Measurements from ENCODE around the gene SMYD2. TPM values are rescaled to one million over a fixed set of nuclear protein-coding genes. Genes with fewer than 3 reads are reported as not detected.

The SMYD2 gene
- total RNA-seq, 1 donor from 2014 or later: 63.2 TPM

DNA sequence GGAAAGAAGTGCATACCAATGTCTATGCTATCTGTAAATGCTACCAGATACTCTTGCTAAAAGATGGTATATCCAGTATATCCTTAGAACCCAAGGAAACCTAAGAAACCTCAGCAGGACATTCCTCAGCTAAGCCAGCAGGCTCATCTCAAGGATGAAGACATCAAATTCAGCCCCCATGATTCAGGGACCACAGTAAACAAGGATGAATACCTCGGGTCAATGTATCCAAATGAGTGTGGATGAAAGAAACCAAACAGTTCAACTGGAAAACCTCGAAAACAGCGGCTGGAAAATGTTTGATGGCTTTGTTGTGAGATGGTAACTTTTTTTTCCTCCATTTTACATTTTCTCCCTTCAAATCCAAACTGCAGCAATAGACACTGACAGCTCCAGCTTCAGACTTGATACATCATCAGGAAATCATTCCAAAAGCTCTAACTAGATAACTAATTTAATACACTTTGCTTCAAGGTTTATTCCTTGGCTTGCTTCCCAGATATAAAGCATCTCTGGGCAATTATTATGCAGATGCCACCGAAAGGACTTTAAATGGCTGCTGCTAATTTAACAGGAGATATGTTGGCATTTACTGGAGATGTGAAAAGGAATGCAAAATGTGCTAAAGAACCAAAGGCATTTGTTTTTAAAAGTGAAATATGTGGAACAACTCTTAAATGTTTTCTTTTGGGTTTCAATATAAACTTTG is 73.6 kb downstream of the SMYD2 start:
- no peaks in the 10 kb centered on the region for H3K9me3 ChIP-seq (ENCODE audit: control insufficient read depth in 3 of 3, low read length in 3 of 3)
- H3K9ac ChIP-seq (ENCODE audit: low read depth in 1 of 3, low read length in 3 of 3): no peak overlapping the region
- no peaks in the 10 kb centered on the region for H3K27me3 ChIP-seq (ENCODE audit: control insufficient read depth in 3 of 3, insufficient read depth in 3 of 3, low read length in 3 of 3)
- no peak overlapping the region for H3K27ac ChIP-seq (ENCODE audit: low read depth, low read length)
- no peak overlapping the region for H3K4me3 ChIP-seq (ENCODE audit: low read length in 3 of 3)
- H3K36me3 ChIP-seq (ENCODE audit: control insufficient read depth in 3 of 3, insufficient read depth in 3 of 3, low read length in 3 of 3): peaks cover 12 to 28% (median 25%) of the 10 kb centered on the region in 3 donors
- peaks cover 2 to 9% (median 8%) of the 10 kb centered on the region in 3 donors for H3K4me1 ChIP-seq (ENCODE audit: control insufficient read depth in 3 of 3, insufficient read depth in 3 of 3, low read length in 3 of 3)

DNA sequence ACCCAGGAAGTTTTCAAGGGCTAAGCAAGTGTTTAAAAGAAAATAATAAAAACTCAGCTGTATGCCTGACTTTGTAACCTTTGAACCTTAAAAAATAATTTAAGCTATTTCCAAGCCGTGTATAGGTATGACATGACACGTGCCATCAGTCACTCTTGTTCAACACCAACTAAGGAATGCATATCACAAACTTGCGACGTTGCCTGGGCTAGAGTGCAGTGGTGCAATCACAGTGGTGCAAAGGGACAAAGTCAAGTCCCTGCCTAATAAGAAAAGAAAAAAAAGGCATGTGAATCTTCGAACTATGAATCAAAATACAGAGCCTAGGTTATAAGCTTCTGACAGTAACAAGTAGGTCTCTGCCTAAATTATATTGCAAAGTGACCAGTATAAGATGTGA is 79.2 kb downstream of the SMYD2 start:
- Histone ChIP-seq H3K9me3 (ENCODE audit: control insufficient read depth in 3 of 3, low read length in 3 of 3) (no peaks in the 10 kb centered on the region), H3K27me3 (ENCODE audit: control insufficient read depth in 3 of 3, insufficient read depth in 3 of 3, low read length in 3 of 3) (no peaks in the 10 kb centered on the region), H3K9ac (ENCODE audit: low read depth in 1 of 3, low read length in 3 of 3) (no peak overlapping the region), H3K27ac (ENCODE audit: low read depth, low read length) (no peak overlapping the region), H3K4me1 (ENCODE audit: control insufficient read depth in 3 of 3, insufficient read depth in 3 of 3, low read length in 3 of 3) (peaks cover 21 to 38% (median 34%) of the 10 kb centered on the region in 3 donors), H3K36me3 (ENCODE audit: control insufficient read depth in 3 of 3, insufficient read depth in 3 of 3, low read length in 3 of 3) (peaks cover 15 to 36% (median 25%) of the 10 kb centered on the region in 3 donors), H3K4me3 (ENCODE audit: low read length in 3 of 3) (no peak overlapping the region)

GRCh38 chr1:214360525-214361164 is 79.7 kb downstream of the SMYD2 start:
- peaks cover 15 to 31% (median 23%) of the 10 kb centered on the region in 3 donors for H3K36me3 ChIP-seq (ENCODE audit: control insufficient read depth in 3 of 3, insufficient read depth in 3 of 3, low read length in 3 of 3)
- H3K4me1 ChIP-seq (ENCODE audit: control insufficient read depth in 3 of 3, insufficient read depth in 3 of 3, low read length in 3 of 3): peaks cover 21 to 40% (median 34%) of the 10 kb centered on the region in 3 donors
- H3K9ac ChIP-seq (ENCODE audit: low read depth in 1 of 3, low read length in 3 of 3): no peak overlapping the region
- H3K9me3 ChIP-seq (ENCODE audit: control insufficient read depth in 3 of 3, low read length in 3 of 3): no peaks in the 10 kb centered on the region
- no peak overlapping the region for H3K4me3 ChIP-seq (ENCODE audit: low read length in 3 of 3)
- H3K27me3 ChIP-seq (ENCODE audit: control insufficient read depth in 3 of 3, insufficient read depth in 3 of 3, low read length in 3 of 3): no peaks in the 10 kb centered on the region
- H3K27ac ChIP-seq (ENCODE audit: low read depth, low read length): peak overlapping the region; percentile 80

GRCh38 chr1:214361636-214362035 is 80.7 kb downstream of the SMYD2 start:
- Histone ChIP-seq H3K9ac (ENCODE audit: low read depth in 1 of 3, low read length in 3 of 3) (no peak overlapping the region), H3K4me3 (ENCODE audit: low read length in 3 of 3) (peak overlapping the region in 1 of 3 donors; percentile 35), H3K9me3 (ENCODE audit: control insufficient read depth in 3 of 3, low read length in 3 of 3) (no peaks in the 10 kb centered on the region), H3K36me3 (ENCODE audit: control insufficient read depth in 3 of 3, insufficient read depth in 3 of 3, low read length in 3 of 3) (peaks cover 10 to 29% (median 18%) of the 10 kb centered on the region in 3 donors), H3K27me3 (ENCODE audit: control insufficient read depth in 3 of 3, insufficient read depth in 3 of 3, low read length in 3 of 3) (no peaks in the 10 kb centered on the region), H3K27ac (ENCODE audit: low read depth, low read length) (peak overlapping the region; percentile 80), H3K4me1 (ENCODE audit: control insufficient read depth in 3 of 3, insufficient read depth in 3 of 3, low read length in 3 of 3) (peaks cover 21 to 40% (median 34%) of the 10 kb centered on the region in 3 donors)

- Histone ChIP-seq H3K9ac (ENCODE audit: low read depth in 1 of 3, low read length in 3 of 3) (peak overlapping the region in 1 of 3 donors; percentile 54), H3K4me3 (ENCODE audit: low read length in 3 of 3) (peak overlapping the region in 2 of 3 donors; percentile 19 to 41), H3K27ac (ENCODE audit: low read depth, low read length) (peak overlapping the region; percentile 80), H3K27me3 (ENCODE audit: control insufficient read depth in 3 of 3, insufficient read depth in 3 of 3, low read length in 3 of 3) (no peaks in the 10 kb centered on the region), H3K36me3 (ENCODE audit: control insufficient read depth in 3 of 3, insufficient read depth in 3 of 3, low read length in 3 of 3) (peaks cover 6 to 23% (median 11%) of the 10 kb centered on the region in 3 donors), H3K4me1 (ENCODE audit: control insufficient read depth in 3 of 3, insufficient read depth in 3 of 3, low read length in 3 of 3) (peaks cover 21 to 40% (median 34%) of the 10 kb centered on the region in 3 donors), H3K9me3 (ENCODE audit: control insufficient read depth in 3 of 3, low read length in 3 of 3) (no peaks in the 10 kb centered on the region)
Measured at GRCh38 chr1:214362188-214362882, 81.4 kb downstream of the SMYD2 start.

DNA sequence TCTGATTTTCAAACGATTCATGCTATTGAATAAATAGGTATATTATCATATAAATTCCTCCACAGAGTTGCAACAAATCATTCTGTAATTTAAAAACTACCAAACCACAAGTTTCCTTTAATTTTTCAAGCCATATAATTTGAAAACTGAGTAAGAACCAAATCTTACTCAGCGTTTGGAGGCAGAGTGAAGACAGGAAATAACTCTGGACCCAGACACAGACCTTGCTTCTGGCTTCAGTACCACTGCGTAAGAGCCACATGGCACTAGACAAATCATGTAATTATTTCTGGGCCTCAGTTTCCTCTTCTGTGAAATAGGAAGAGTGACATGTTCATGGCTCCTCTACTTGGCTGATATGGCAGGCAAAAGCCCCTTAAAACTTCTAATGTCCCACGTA is 82.4 kb downstream of the SMYD2 start:
- peaks cover 21 to 40% (median 34%) of the 10 kb centered on the region in 3 donors for H3K4me1 ChIP-seq (ENCODE audit: control insufficient read depth in 3 of 3, insufficient read depth in 3 of 3, low read length in 3 of 3)

DNA sequence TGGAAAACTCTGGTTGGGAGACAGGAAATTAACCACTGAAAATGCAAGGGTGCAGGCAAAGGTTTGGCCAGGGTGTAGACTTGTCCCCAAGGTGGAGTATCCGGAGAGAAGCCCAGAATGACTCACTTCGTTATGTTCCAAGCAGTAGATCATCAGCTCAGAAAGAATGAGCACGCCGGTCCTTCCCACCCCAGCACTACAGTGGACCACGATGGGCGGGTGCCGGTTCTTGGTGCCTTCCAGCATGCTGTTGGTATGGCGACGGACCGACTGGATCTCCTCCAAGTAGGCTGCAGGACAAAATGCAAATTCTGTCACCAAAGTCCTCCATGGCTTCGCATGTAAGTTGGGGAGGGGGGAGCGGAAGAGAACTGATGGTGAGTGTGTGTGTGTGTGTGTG is 83.4 kb downstream of the SMYD2 start:
- peaks cover 21 to 40% (median 34%) of the 10 kb centered on the region in 3 donors for H3K4me1 ChIP-seq (ENCODE audit: control insufficient read depth in 3 of 3, insufficient read depth in 3 of 3, low read length in 3 of 3)

More for the DNA sequence above, 82.4 kb downstream of the SMYD2 start:
- H3K27me3 ChIP-seq (ENCODE audit: control insufficient read depth in 3 of 3, insufficient read depth in 3 of 3, low read length in 3 of 3): no peaks in the 10 kb centered on the region
- no peak overlapping the region for H3K4me3 ChIP-seq (ENCODE audit: low read length in 3 of 3)
- H3K36me3 ChIP-seq (ENCODE audit: control insufficient read depth in 3 of 3, insufficient read depth in 3 of 3, low read length in 3 of 3): peaks cover 7 to 19% (median 8%) of the 10 kb centered on the region in 3 donors
- H3K9ac ChIP-seq (ENCODE audit: low read depth in 1 of 3, low read length in 3 of 3): no peak overlapping the region
- H3K9me3 ChIP-seq (ENCODE audit: control insufficient read depth in 3 of 3, low read length in 3 of 3): no peaks in the 10 kb centered on the region
- H3K27ac ChIP-seq (ENCODE audit: low read depth, low read length): peak overlapping the region; percentile 80

DNA sequence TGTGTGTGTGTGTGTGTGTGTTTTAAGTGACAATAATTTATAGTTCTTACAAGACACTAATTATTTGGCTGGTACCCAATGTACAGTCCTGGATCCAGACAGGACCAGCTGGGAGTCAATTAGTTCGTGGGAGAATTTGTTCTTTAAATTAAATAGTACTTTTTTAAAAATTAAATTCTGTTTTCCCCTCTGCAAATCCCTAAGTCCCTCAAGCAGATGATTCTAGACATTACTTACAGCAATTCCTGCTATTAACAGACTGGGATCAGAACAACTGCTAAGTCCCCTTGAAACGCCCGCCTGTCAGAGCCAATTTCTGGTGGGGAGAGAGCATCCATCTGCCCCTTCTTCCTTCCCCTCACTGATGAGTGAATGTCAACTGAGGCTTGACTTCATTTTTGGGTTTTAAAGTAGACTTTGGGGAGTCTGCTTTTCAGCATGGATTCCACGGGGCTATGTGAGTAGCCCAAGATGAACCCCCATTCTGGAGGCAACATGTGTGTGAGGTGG is 83.9 kb downstream of the SMYD2 start:
- Histone ChIP-seq H3K4me1 (ENCODE audit: control insufficient read depth in 3 of 3, insufficient read depth in 3 of 3, low read length in 3 of 3) (peaks cover 21 to 40% (median 34%) of the 10 kb centered on the region in 3 donors), H3K4me3 (ENCODE audit: low read length in 3 of 3) (no peak overlapping the region), H3K27ac (ENCODE audit: low read depth, low read length) (no peak overlapping the region), H3K27me3 (ENCODE audit: control insufficient read depth in 3 of 3, insufficient read depth in 3 of 3, low read length in 3 of 3) (no peaks in the 10 kb centered on the region), H3K9ac (ENCODE audit: low read depth in 1 of 3, low read length in 3 of 3) (peak overlapping the region in 1 of 3 donors; percentile 44), H3K36me3 (ENCODE audit: control insufficient read depth in 3 of 3, insufficient read depth in 3 of 3, low read length in 3 of 3) (peaks cover 10 to 27% (median 11%) of the 10 kb centered on the region in 3 donors), H3K9me3 (ENCODE audit: control insufficient read depth in 3 of 3, low read length in 3 of 3) (no peaks in the 10 kb centered on the region)

More for the DNA sequence above, 83.4 kb downstream of the SMYD2 start:
- H3K27me3 ChIP-seq (ENCODE audit: control insufficient read depth in 3 of 3, insufficient read depth in 3 of 3, low read length in 3 of 3): no peaks in the 10 kb centered on the region
- no peak overlapping the region for H3K4me3 ChIP-seq (ENCODE audit: low read length in 3 of 3)
- H3K9ac ChIP-seq (ENCODE audit: low read depth in 1 of 3, low read length in 3 of 3): no peak overlapping the region
- H3K9me3 ChIP-seq (ENCODE audit: control insufficient read depth in 3 of 3, low read length in 3 of 3): no peaks in the 10 kb centered on the region
- peaks cover 8 to 27% (median 10%) of the 10 kb centered on the region in 3 donors for H3K36me3 ChIP-seq (ENCODE audit: control insufficient read depth in 3 of 3, insufficient read depth in 3 of 3, low read length in 3 of 3)
- H3K27ac ChIP-seq (ENCODE audit: low read depth, low read length): no peak overlapping the region

- H3K27me3 ChIP-seq (ENCODE audit: control insufficient read depth in 3 of 3, insufficient read depth in 3 of 3, low read length in 3 of 3): no peaks in the 10 kb centered on the region
- H3K9ac ChIP-seq (ENCODE audit: low read depth in 1 of 3, low read length in 3 of 3): no peak overlapping the region
- no peaks in the 10 kb centered on the region for H3K9me3 ChIP-seq (ENCODE audit: control insufficient read depth in 3 of 3, low read length in 3 of 3)
- no peak overlapping the region for H3K4me3 ChIP-seq (ENCODE audit: low read length in 3 of 3)
- peaks cover 19 to 27% (median 19%) of the 10 kb centered on the region in 3 donors for H3K4me1 ChIP-seq (ENCODE audit: control insufficient read depth in 3 of 3, insufficient read depth in 3 of 3, low read length in 3 of 3)
- H3K36me3 ChIP-seq (ENCODE audit: control insufficient read depth in 3 of 3, insufficient read depth in 3 of 3, low read length in 3 of 3): peaks cover 13 to 31% (median 20%) of the 10 kb centered on the region in 3 donors
- H3K27ac ChIP-seq (ENCODE audit: low read depth, low read length): no peak overlapping the region
Measured at GRCh38 chr1:214367841-214368240, 86.9 kb downstream of the SMYD2 start.

All from skeletal muscle tissue (tissue), 4 donors.